HG02884 (cell line): ENCODE measurements around the gene C10orf53.

Source experiments
- ATAC-seq: cut with Tn5 transposase; IDR thresholded peaks from one replicate; pipeline ENCODE4 v1.9.1; 2021; ENCODE audit warnings: mild to moderate bottlenecking, moderate library complexity; ENCODE audit not compliant: unreplicated experiment

C10orf53 gene

GRCh38 chr10:49679480-49679893, at the start of gene C10orf53:
Gene C10orf53, plus strand, starts transcription at chr10:49679651. Its CDS starts 47 bp downstream, at chr10:49679698.
- ATAC-seq = no peak

- ATAC-seq = no peak
These were observed 47.5 kb upstream of the C10orf53 start for GRCh38 chr10:49631975-49632374.

GRCh38 chr10:49632406-49633317, 46.8 kb upstream of the C10orf53 start:
- ATAC-seq = no peak

GRCh38 chr10:49633327-49634068, 46.0 kb upstream of the C10orf53 start:
- no peak for ATAC-seq

GRCh38 chr10:49634069-49634660, 45.3 kb upstream of the C10orf53 start:
- ATAC-seq = no peak

- ATAC-seq = no peak
These were observed 37.1 kb upstream of the C10orf53 start for GRCh38 chr10:49642311-49642710.

GRCh38 chr10:49643241-49644034, 36.0 kb upstream of the C10orf53 start:
- ATAC-seq = no peak

GRCh38 chr10:49644035-49644646, 35.3 kb upstream of the C10orf53 start:
- no peak for ATAC-seq

GRCh38 chr10:49645417-49645816, 34.0 kb upstream of the C10orf53 start:
- ATAC-seq = no peak

- no peak for ATAC-seq
These were observed 33.3 kb upstream of the C10orf53 start for GRCh38 chr10:49645871-49646870.

GRCh38 chr10:49647554-49647953, 31.9 kb upstream of the C10orf53 start:
- no peak for ATAC-seq

- no peak for ATAC-seq
These were observed 31.3 kb upstream of the C10orf53 start for GRCh38 chr10:49647985-49648795.

- no peak for ATAC-seq
These were observed 30.2 kb upstream of the C10orf53 start for GRCh38 chr10:49649294-49649693.

- ATAC-seq = no peak
These were observed 29.3 kb upstream of the C10orf53 start for GRCh38 chr10:49649936-49650723.

- ATAC-seq = no peak
These were observed 28.8 kb upstream of the C10orf53 start for GRCh38 chr10:49650724-49651034.

GRCh38 chr10:49651039-49651835, 28.2 kb upstream of the C10orf53 start:
- ATAC-seq = no peak

GRCh38 chr10:49651917-49652316, 27.5 kb upstream of the C10orf53 start:
- no peak for ATAC-seq
